Astrocyte of the spinal cord (primary cell): Measurements from ENCODE around the gene ABCE1.

Source experiments
- DNase-seq: peaks from one replicate; pipeline ENCODE4 v3.0.0; 2011; ENCODE audit warnings: low read depth, low spot score
- H3K4me3 ChIP-seq: 2 replicates; pipeline ENCODE4 v1.5.1; 2011; ENCODE audit warnings: low read depth, mild to moderate bottlenecking, low read length, moderate library complexity
- in situ Hi-C: cut with HindIII; loops from 2 replicates; pipeline ENCODE4 v1.10.0; 2017; ENCODE audit warnings: low sequenced_read_pairs
- TF ChIP-seq, protein P1 (sequence below): IDR thresholded peaks from 2 replicates; pipeline ENCODE4 v1.5.1; 2012; ENCODE audit warnings: low read depth, mild to moderate bottlenecking, low read length, inconsistent platforms

Gene ABCE1

DNA sequence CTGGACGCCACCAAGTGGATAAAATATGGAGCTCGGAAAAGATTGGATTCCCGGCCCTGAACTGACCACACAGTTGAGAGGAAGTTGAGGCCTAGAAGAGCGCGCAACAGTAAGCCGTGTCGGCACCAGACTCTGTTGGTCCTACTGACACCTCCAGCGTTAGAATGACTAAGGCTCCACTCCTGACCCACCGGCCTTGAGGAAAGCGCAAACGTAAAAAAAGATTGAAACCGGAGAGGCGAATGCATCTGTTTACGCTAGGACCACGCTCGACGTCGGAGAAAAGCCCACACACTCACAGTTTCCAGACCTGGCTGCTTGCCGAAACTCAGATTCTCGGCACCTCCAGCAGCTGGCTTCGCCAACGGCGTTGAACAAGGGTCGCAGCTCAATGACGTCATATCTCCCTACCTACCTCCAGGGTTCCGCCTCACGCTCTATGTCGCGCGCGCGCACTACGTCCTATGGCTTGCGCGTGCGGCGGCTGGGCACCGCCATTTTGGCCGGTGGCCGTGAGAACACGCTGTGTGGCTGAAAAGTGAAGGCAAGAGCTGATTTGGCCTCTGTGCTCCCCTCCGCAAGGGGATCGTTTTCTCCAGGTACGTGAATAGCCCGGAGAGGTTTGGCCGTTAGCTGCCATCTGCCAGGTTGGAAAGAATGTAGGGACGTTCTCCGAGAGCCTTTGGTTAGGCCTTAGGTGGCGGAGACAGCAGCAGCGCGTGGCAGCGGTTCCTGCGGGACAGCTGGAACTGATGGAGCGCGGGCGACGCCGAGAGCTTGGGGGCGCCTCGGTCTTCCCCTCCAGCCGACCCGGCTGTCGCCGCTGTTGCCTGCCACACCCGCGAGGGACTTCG lies at the start of gene ABCE1, which contains the start of gene ANAPC10:
ABCE1 (plus strand) TSS at position 491 of the 854 bp plus-strand sequence. CDS start 6,102 bp downstream, outside the sequence.
ANAPC10 (minus strand) TSS at position 376 of the 854 bp plus-strand sequence. CDS start 2,097 bp downstream, outside the sequence.
- TF ChIP-seq, protein P1, sequence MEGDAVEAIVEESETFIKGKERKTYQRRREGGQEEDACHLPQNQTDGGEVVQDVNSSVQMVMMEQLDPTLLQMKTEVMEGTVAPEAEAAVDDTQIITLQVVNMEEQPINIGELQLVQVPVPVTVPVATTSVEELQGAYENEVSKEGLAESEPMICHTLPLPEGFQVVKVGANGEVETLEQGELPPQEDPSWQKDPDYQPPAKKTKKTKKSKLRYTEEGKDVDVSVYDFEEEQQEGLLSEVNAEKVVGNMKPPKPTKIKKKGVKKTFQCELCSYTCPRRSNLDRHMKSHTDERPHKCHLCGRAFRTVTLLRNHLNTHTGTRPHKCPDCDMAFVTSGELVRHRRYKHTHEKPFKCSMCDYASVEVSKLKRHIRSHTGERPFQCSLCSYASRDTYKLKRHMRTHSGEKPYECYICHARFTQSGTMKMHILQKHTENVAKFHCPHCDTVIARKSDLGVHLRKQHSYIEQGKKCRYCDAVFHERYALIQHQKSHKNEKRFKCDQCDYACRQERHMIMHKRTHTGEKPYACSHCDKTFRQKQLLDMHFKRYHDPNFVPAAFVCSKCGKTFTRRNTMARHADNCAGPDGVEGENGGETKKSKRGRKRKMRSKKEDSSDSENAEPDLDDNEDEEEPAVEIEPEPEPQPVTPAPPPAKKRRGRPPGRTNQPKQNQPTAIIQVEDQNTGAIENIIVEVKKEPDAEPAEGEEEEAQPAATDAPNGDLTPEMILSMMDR, result peak; percentile 46

DNA sequence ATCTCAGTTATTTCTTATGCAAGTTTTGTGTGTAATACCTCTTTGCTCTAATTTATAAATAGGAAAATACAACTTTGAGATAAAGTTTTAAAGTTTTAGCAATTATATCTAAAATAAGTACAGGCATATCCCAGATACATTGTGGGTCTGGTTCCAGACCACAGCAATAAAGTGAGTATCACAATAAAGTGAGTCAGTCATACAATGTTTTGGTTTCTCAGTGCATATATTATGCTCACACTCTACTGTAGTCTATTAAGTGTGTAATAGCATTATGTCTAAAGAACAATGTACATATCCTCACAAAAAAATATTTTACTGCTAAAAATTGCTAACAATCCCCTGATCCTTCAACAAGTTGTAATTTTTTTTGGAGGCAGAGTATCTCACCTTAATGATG lies 49.3 kb upstream of the ABCE1 start:
- peak; percentile 48 for DNase-seq
- in situ Hi-C loops, result no loop called here
- TF ChIP-seq, protein P1, result no peak
- no peak overlapping the region for H3K4me3 ChIP-seq

More for the DNA sequence above, at the start of gene ABCE1, which contains the start of gene ANAPC10:
- in situ Hi-C loops, result no loop called here
- peak within 1 kb of the TSS; percentile 76 for H3K4me3 ChIP-seq
- peak; percentile 98 for DNase-seq

DNA sequence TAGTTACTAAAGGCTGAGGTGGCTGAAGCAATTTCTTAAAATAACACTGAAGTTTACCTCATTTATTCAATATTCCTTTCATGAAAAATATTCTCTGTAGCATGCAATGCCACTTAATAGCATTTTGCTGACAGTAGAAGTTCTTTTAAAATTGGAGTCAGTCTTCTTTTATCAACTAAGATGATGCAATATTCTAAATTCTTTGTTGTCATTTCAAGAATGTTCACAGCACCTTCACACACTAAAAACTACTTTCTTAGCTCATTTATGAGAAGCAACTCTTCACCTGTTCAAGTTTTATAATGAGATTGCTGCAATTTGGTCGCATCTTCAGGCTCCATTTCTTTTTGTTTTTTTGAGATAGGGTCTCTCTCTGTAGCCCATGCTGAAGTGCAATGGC lies 48.9 kb upstream of the ABCE1 start:
- H3K4me3 ChIP-seq, result no peak overlapping the region
- TF ChIP-seq, protein P1, result no peak
- DNase-seq, result no peak
- in situ Hi-C loops, result no loop called here

DNA sequence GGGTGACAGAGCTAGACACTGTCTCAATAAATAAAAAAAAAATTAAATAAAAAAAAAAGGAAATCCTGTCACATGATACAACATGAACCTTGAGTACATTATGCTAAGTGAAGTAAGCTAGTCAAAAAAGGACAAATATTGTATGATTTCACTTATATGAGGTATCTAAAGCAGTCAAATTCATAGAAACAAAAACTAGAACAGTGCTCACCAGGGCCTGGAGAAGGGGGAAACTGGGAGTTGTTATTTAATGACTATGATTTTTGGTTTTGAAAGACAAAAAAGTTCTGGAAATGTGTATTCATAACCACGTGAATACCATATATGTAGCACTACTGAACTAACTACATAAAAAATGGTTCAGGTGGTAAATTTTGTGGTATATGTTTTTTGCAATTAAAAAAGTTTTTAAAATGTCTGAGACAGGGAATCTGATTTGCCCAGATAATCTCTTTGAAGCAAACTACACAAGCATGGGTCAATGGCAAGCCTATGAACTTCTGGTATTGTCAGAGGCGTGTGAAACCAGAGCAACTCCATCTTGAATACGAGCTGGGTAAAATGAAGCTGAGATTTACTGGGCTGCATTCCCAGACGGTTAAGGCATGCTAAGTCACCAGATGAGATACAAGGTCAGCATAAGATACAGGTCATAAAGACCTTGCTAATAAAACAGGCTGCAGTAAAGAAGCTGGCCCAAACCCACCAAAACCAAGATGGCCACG lies 42.4 kb upstream of the ABCE1 start:
- in situ Hi-C loops, result no loop called here
- TF ChIP-seq, protein P1, result no peak
- no peak for DNase-seq
- no peak overlapping the region for H3K4me3 ChIP-seq

DNA sequence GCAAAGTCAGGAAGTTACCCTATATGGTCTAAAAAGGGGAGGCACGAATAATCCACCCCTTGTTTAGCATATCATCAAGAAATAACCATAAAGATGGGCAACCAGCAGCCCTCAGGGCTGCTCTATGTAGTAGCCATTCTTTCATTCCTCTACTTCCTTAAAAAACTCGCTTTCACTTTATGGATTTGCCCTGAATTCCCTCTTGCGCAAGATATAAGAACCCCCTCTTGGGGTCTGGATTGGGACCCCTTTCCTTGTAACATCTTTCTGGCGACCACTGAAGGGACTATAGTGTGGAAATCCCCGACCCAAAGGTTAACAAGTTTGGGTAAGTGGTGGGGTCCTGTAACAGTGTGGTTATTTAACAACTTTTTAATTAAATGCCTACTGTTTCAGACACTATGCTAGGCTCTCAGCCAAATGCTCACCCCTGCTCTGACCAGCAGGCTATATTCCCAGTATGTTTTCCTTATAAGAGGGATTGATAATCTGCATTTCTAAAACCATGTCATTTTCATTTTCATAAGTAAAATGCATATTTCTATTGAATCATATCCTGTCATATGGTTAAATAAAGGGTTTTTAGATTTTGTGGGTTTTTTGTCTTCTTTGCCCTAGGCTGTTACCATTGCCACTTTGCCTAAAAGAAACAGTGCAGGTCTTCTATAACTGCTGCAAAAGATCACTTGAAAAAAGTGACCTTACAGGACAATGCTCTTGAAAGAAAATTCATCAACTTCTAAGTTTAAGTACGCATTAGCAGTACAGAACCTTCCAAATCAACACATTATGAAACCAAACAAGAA lies 41.6 kb upstream of the ABCE1 start:
- no peak overlapping the region for H3K4me3 ChIP-seq
- in situ Hi-C loops, result no loop called here
- no peak for DNase-seq
- TF ChIP-seq, protein P1, result no peak

DNA sequence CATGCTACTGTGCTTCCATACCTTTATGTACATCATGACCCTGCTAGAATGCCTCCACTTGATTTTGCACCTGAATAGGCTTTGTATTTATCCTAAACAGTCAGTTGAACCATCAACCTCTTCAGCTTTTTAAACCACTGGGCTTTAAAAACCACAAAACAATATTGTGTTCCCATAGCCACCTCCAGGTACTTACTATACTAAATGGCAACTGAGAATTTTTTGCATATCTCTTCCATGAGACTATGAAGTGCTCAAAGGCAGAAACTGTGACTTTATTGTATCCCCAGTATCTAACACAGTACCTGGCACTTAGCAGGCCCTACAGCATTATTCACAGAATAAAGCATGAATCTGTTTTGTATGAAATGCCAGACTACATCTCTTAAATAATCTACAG lies 39.9 kb upstream of the ABCE1 start:
- TF ChIP-seq, protein P1, result no peak
- in situ Hi-C loops, result no loop called here
- H3K4me3 ChIP-seq, result no peak overlapping the region
- DNase-seq, result no peak
